ENCODE measurements around the gene IGF2BP3. TPM values are rescaled to one million over a fixed set of nuclear protein-coding genes. Genes with fewer than 3 reads are reported as not detected.

The IGF2BP3 gene
- total RNA-seq, 1 donor from 2014 or later = 44.0 TPM

GRCh38 chr7:23385140-23385539 lies 85.2 kb downstream of the IGF2BP3 start:
- H3K27me3 ChIP-seq (ENCODE audit: control insufficient read depth, insufficient read depth, low read length) = no peaks in the 10 kb centered on the region
- DNase-seq (ENCODE audit: low read depth) = no peak
- H3K36me3 ChIP-seq (ENCODE audit: control insufficient read depth, insufficient read depth, low read length) = no peaks in the 10 kb centered on the region
- H3K4me3 ChIP-seq (ENCODE audit: low read depth, low read length) = no peak overlapping the region
- no peak for TF ChIP-seq CTCF (IDR thresholded peaks at IDR 0.05; ENCODE audit: insufficient read depth, low read length, poor library complexity, severe bottlenecking)

- no peak overlapping the region for H3K4me3 ChIP-seq (ENCODE audit: low read depth, low read length)
- H3K36me3 ChIP-seq (ENCODE audit: control insufficient read depth, insufficient read depth, low read length) = no peaks in the 10 kb centered on the region
- H3K27me3 ChIP-seq (ENCODE audit: control insufficient read depth, insufficient read depth, low read length) = no peaks in the 10 kb centered on the region
- TF ChIP-seq CTCF (IDR thresholded peaks at IDR 0.05; ENCODE audit: insufficient read depth, low read length, poor library complexity, severe bottlenecking) = no peak
- DNase-seq (ENCODE audit: low read depth) = no peak
Observed at GRCh38 chr7:23383225-23383624, 87.1 kb downstream of the IGF2BP3 start.

- no peaks in the 10 kb centered on the region for H3K36me3 ChIP-seq (ENCODE audit: control insufficient read depth, insufficient read depth, low read length)
- no peak for TF ChIP-seq CTCF (IDR thresholded peaks at IDR 0.05; ENCODE audit: insufficient read depth, low read length, poor library complexity, severe bottlenecking)
Observed at GRCh38 chr7:23380961-23381360, 89.3 kb downstream of the IGF2BP3 start.

GRCh38 chr7:23380556-23380955 lies 89.7 kb downstream of the IGF2BP3 start:
- no peak overlapping the region for H3K4me3 ChIP-seq (ENCODE audit: low read depth, low read length)
- no peak for TF ChIP-seq CTCF (IDR thresholded peaks at IDR 0.05; ENCODE audit: insufficient read depth, low read length, poor library complexity, severe bottlenecking)
- DNase-seq (ENCODE audit: low read depth) = no peak
- no peaks in the 10 kb centered on the region for H3K27me3 ChIP-seq (ENCODE audit: control insufficient read depth, insufficient read depth, low read length)
- no peaks in the 10 kb centered on the region for H3K36me3 ChIP-seq (ENCODE audit: control insufficient read depth, insufficient read depth, low read length)

More at GRCh38 chr7:23380961-23381360, 89.3 kb downstream of the IGF2BP3 start:
- Histone ChIP-seq H3K4me3 (ENCODE audit: low read depth, low read length) (no peak overlapping the region), H3K27me3 (ENCODE audit: control insufficient read depth, insufficient read depth, low read length) (no peaks in the 10 kb centered on the region)
- DNase-seq (ENCODE audit: low read depth) = no peak

GRCh38 chr7:23378996-23379395 lies 91.3 kb downstream of the IGF2BP3 start:
- Histone ChIP-seq H3K4me3 (ENCODE audit: low read depth, low read length) (no peak overlapping the region), H3K27me3 (ENCODE audit: control insufficient read depth, insufficient read depth, low read length) (no peaks in the 10 kb centered on the region), H3K36me3 (ENCODE audit: control insufficient read depth, insufficient read depth, low read length) (no peaks in the 10 kb centered on the region)
- no peak for DNase-seq (ENCODE audit: low read depth)
- no peak for TF ChIP-seq CTCF (IDR thresholded peaks at IDR 0.05; ENCODE audit: insufficient read depth, low read length, poor library complexity, severe bottlenecking)

GRCh38 chr7:23377134-23377533 lies 93.2 kb downstream of the IGF2BP3 start:
- Histone ChIP-seq H3K27me3 (ENCODE audit: control insufficient read depth, insufficient read depth, low read length) (no peaks in the 10 kb centered on the region), H3K4me3 (ENCODE audit: low read depth, low read length) (no peak overlapping the region), H3K36me3 (ENCODE audit: control insufficient read depth, insufficient read depth, low read length) (no peaks in the 10 kb centered on the region)
- TF ChIP-seq CTCF (IDR thresholded peaks at IDR 0.05; ENCODE audit: insufficient read depth, low read length, poor library complexity, severe bottlenecking) = no peak
- no peak for DNase-seq (ENCODE audit: low read depth)

Data from kidney epithelial cell (primary cell).